GM12801 (cell line): ENCODE measurements around the gene ARHGAP44.

Experiments used
- TF ChIP-seq, protein P1 (sequence below): IDR thresholded peaks from one replicate; pipeline ENCODE4 v1.5.1; 2011; ENCODE audit warnings: control low read depth; ENCODE audit not compliant: insufficient read length; ENCODE audit errors: extremely low read depth

Gene ARHGAP44

DNA sequence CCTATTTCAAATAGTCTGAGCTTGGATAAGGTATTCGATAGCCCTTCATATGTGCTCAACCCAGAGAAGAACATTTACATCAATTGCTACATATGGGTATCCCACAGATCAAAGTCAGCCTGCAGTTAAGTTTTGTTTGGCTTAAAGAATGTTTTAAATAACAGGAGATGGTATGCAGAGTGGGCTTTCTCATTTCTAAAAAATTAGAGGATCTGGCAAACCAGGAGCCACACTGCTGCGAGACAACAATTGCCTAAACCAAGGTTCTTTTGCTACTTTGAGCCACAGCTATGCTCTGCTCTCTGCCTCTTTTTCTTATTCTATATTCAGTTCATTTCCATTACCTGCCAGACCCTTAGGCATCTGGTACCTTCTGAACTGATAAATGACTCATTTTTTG lies 30.2 kb upstream of the ARHGAP44 start:
- TF ChIP-seq, protein P1, sequence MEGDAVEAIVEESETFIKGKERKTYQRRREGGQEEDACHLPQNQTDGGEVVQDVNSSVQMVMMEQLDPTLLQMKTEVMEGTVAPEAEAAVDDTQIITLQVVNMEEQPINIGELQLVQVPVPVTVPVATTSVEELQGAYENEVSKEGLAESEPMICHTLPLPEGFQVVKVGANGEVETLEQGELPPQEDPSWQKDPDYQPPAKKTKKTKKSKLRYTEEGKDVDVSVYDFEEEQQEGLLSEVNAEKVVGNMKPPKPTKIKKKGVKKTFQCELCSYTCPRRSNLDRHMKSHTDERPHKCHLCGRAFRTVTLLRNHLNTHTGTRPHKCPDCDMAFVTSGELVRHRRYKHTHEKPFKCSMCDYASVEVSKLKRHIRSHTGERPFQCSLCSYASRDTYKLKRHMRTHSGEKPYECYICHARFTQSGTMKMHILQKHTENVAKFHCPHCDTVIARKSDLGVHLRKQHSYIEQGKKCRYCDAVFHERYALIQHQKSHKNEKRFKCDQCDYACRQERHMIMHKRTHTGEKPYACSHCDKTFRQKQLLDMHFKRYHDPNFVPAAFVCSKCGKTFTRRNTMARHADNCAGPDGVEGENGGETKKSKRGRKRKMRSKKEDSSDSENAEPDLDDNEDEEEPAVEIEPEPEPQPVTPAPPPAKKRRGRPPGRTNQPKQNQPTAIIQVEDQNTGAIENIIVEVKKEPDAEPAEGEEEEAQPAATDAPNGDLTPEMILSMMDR, result no peak

DNA sequence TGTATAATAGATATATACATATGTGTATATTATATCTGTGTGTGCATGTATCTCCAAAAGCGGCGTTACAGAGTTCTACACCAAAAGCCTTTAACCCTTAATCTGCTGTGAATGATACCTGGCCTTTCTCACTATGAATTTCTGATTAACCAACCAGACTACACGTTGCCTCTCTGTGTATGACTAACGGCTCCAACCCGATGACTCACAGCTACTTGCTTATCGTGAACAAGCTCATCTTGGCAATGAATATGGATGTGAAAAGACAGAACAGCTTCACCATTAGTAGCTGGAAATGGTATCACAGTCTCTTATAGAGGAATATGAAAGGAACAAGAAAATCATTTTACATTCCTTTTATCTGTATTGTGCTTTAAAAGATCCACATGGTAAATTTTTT lies 23.8 kb upstream of the ARHGAP44 start:
- TF ChIP-seq, protein P1, result no peak

DNA sequence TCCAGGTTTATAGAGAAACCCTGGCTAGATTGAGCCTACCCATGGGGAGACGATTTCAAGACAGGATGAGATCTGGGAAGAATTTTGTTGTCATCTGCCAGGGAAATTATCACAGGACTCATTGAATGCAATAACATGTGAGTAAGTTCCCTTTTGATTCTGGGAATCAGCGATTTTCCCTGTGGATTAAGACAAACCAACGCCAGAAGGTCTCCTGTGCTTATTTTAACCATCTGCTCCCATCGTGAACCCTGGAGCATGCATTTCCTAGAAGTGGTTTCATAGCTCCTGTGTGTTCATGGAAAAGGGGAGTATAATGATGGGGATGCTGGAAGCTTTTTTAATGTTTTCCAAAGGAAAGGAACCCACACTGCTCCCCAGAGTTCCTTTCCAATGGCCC lies 21.0 kb upstream of the ARHGAP44 start:
- TF ChIP-seq, protein P1, result no peak

DNA sequence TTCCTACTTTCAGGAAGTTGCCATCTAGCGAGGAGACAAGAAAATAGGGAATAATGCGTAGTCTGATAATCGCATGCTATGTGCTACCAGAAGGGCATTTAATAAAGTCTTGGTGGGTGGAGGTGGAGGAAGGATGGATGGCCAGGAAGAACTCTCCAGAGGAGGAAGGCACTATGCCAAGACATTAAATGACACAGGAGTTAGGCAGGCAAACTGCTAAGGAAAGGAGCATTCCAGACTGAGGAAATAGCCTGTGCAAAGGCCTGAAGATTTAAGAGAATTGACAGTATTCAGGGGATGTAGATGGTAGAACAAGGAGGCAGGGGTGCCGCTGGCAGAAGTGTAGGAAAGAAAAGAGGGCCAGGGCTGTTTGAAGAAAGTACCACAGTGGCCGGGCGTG lies 19.3 kb upstream of the ARHGAP44 start:
- TF ChIP-seq, protein P1, result no peak

DNA sequence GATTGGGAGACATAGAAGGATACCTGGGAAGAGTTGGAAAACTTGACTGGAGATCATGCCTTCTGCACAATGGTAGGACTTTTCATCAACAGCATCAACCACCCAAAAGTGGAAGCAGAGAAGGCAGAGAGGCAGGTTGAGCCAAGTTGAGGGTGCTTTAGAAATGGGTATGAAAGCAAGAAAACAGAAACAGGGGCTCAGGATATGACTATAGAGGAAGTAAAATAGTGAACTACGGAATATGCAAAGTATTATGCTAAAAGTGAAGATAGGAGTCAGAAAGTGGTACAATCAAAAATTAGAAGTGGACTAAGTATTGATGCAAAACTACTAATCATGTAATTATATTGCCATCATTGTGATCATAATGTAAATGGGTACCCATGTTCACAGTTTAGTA lies 16.1 kb upstream of the ARHGAP44 start:
- TF ChIP-seq, protein P1, result no peak

DNA sequence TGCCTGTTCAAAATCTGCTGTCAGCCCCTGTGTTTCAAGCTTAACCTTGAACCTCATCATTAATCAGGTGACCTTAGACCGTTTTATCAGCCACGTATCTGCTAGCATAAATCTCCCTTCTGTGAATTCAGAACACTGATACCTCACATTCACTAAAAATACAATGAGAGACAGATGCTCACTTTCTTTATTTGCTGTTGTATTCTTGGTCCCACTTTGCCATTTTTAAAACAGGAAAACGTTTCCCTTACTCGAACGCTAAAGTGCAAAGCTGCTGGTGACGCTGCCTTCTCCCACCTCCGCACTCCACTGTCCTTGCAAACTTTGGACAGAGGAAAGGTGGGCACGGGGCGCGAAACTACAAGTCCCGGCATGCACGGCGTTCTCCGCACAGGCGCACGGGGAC lies 220 bp upstream of the ARHGAP44 start:
- TF ChIP-seq, protein P1, result no peak

DNA sequence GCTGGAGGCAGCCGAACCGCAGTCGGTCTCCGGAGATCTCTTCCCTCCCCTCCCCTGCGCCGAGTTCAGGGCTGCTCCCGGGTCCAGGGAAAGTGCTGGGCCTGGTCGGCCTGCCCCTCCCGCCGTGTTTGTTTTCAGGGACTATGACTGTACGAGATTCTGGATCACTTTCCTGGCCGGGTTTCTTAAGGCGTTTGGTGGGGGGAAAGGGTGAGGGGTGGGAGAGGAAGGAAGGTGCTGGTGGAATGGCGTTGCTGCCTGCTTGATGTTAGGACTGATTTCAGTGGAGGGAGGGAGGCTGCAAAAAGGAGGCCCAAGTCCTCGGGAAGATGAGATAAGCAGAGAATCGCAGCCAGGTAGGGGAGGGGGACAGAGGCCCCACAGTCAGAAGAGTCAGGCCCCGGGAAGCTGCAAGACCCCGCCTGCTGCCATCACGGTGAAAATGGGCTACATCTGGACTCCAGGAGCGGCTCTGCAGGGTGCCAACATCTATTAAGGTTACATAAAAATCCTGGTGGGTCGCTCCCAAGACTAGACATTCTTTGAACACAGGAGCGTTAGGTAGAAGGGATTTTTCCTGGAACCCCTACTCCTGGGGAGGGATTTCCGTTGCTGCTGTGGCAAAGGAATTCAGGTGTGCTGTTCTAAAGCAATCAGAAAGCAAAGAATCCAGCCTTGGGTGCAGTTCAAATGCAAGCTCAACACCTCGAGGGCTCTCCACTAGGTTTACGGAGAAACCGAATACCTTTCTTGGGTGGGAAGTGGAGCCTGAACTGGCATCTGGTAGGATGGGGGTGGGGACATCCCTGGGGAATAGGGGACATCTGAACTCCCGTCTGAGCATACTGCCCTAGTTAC lies 1.2 kb downstream of the ARHGAP44 start:
- TF ChIP-seq, protein P1, result no peak
